GM21360 (cell line): Measurements from ENCODE around the gene MAP2K3.

ENCODE experiments used
- ATAC-seq: cut with Tn5 transposase; IDR thresholded peaks from one replicate; pipeline ENCODE4 v1.9.1; 2021; ENCODE audit warnings: mild to moderate bottlenecking, moderate library complexity; ENCODE audit not compliant: unreplicated experiment

The MAP2K3 gene

GRCh38 chr17:21362331-21362931 lies 77.9 kb downstream of the MAP2K3 start:
- no peak for ATAC-seq

- no peak for ATAC-seq
Observed at GRCh38 chr17:21363776-21364642, 79.5 kb downstream of the MAP2K3 start.
